MM.1S (cell line): ENCODE measurements around the gene NTSR1.

Experiments used
- DNase-seq: peaks from one replicate; pipeline ENCODE4 v3.0.0-alpha.2; 2015
- H2AFZ ChIP-seq: fragments of 300-600 bp; sonication (generic); 2 replicates; pipeline ENCODE4 v1.6.0; 2016; ENCODE audit warnings: antibody characterized with exemption, low read length
- H3F3A ChIP-seq: fragments of 300-600 bp; sonication (generic); 2 replicates; pipeline ENCODE4 v1.6.1; 2016; ENCODE audit warnings: mild to moderate bottlenecking, antibody characterized with exemption, low read length, moderate library complexity, mixed read lengths; ENCODE audit not compliant: insufficient read depth
- H3K27ac ChIP-seq: fragments of 300-600 bp; sonication (generic); 2 replicates; pipeline ENCODE4 v1.5.1; 2016; ENCODE audit warnings: mild to moderate bottlenecking, low read length
- H3K27me3 ChIP-seq: fragments of 300-600 bp; sonication (generic); replicated peaks from 2 replicates; pipeline ENCODE4 v1.6.0; 2016; ENCODE audit warnings: low read length; ENCODE audit not compliant: insufficient read depth
- H3K36me3 ChIP-seq: fragments of 300-600 bp; sonication (generic); replicated peaks from 2 replicates; pipeline ENCODE4 v1.6.1; 2016; ENCODE audit warnings: mild to moderate bottlenecking, low read length, mixed read lengths; ENCODE audit not compliant: insufficient read depth
- H3K4me1 ChIP-seq: fragments of 300-600 bp; sonication (generic); 2 replicates; pipeline ENCODE4 v1.6.1; 2016; ENCODE audit warnings: low read length, mixed read lengths
- H3K4me2 ChIP-seq: fragments of 300-600 bp; sonication (generic); 2 replicates; pipeline ENCODE4 v1.6.0; 2016; ENCODE audit warnings: low read depth, low read length
- H3K4me3 ChIP-seq: fragments of 300-600 bp; sonication (generic); 2 replicates; pipeline ENCODE4 v1.5.1; 2016; ENCODE audit warnings: low read length, mixed read lengths
- H3K79me2 ChIP-seq: fragments of 300-600 bp; sonication (generic); 2 replicates; pipeline ENCODE4 v1.6.1; 2016; ENCODE audit warnings: mixed run types, low read length, mixed read lengths
- H3K9ac ChIP-seq: fragments of 300-600 bp; sonication (generic); 2 replicates; pipeline ENCODE4 v1.6.1; 2016; ENCODE audit warnings: low read length, mixed read lengths
- H3K9me2 ChIP-seq: fragments of 300-600 bp; sonication (generic); replicated peaks from 2 replicates; pipeline ENCODE4 v1.6.1; 2016; ENCODE audit warnings: mild to moderate bottlenecking, low read length, mixed read lengths; ENCODE audit not compliant: insufficient read depth
- H3K9me3 ChIP-seq: fragments of 300-600 bp; sonication (generic); replicated peaks from 2 replicates; pipeline ENCODE4 v1.6.1; 2016; ENCODE audit warnings: mild to moderate bottlenecking, low read length, mixed read lengths; ENCODE audit not compliant: insufficient read depth
- H4K20me1 ChIP-seq: fragments of 300-600 bp; sonication (generic); 2 replicates; pipeline ENCODE4 v1.6.1; 2016; ENCODE audit warnings: mild to moderate bottlenecking, low read length, moderate library complexity, mixed read lengths; ENCODE audit not compliant: insufficient read depth
- CTCF ChIP-seq: fragments of 300-600 bp; sonication (generic); IDR thresholded peaks from 2 replicates; pipeline ENCODE4 v1.5.1; 2016; ENCODE audit warnings: antibody characterized with exemption, low read length, mixed read lengths
- EZH2 ChIP-seq: fragments of 300-600 bp; sonication (generic); optimal IDR thresholded peaks from 2 replicates; pipeline ENCODE3; 2017; ENCODE audit warnings: low read depth, mild to moderate bottlenecking, antibody characterized with exemption, low read length, mixed read lengths
- EZH2phosphoT487 ChIP-seq: fragments of 300-600 bp; sonication (generic); IDR thresholded peaks from 2 replicates; pipeline ENCODE4 v1.6.1; 2018; ENCODE audit warnings: antibody characterized with exemption, low read length

The NTSR1 gene

GRCh38 chr20:62726716-62727583 lies 18.3 kb downstream of the NTSR1 start:
- Histone ChIP-seq H3K27me3 (peaks cover 100% of the 10 kb centered on the region), H2AFZ (no peak overlapping the region), H4K20me1 (no peaks in the 10 kb centered on the region), H3K4me3 (no peak overlapping the region), H3K4me1 (0 out of 2 replicates have a peak, but pooled peaks cover 7% of the 10 kb centered on the region), H3K9me2 (no peaks in the 10 kb centered on the region), H3K36me3 (no peaks in the 10 kb centered on the region), H3K4me2 (no peak overlapping the region), H3K9ac (no peak overlapping the region), H3K9me3 (no peaks in the 10 kb centered on the region), H3K27ac (no peak overlapping the region), H3F3A (no peaks in the 10 kb centered on the region), H3K79me2 (no peaks in the 10 kb centered on the region)
- TF ChIP-seq CTCF (no peak), EZH2phosphoT487 (no peak), EZH2 (peak; percentile 3)
- no peak for DNase-seq

DNA sequence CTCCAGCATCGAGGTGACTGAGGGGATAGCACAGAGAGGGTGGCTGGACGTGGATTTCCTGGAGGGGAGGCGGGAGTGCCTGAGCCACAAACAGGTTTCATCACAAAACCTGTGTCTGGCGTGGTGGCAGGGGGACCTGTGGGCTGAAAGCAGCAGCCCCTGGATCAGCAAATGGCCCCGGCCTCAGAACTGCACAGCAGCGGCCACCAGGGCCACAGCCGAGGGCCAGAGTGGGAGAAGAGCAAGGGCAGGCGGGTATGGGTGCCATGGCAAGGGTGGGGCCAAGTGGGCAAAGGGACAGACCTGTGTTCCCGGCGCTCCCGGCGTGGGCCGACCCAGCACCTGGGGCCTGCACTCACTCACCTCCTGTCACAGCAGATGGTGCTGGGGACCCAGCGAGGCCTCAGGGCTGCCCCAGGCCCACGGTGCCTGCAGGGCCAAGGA lies 19.0 kb downstream of the NTSR1 start:
- no peaks in the 10 kb centered on the region for H3K36me3 ChIP-seq
- no peak overlapping the region for H2AFZ ChIP-seq
- no peak overlapping the region for H3K4me3 ChIP-seq
- H3K9me3 ChIP-seq: no peaks in the 10 kb centered on the region
- no peak overlapping the region for H3K4me2 ChIP-seq
- no peaks in the 10 kb centered on the region for H3K79me2 ChIP-seq
- H3K27ac ChIP-seq: no peak overlapping the region
- no peaks in the 10 kb centered on the region for H3K9me2 ChIP-seq
- TF ChIP-seq EZH2: no peak
- no peak for TF ChIP-seq CTCF
- no peak for TF ChIP-seq EZH2phosphoT487
- peaks cover 100% of the 10 kb centered on the region for H3K27me3 ChIP-seq
- DNase-seq: no peak
- H3K9ac ChIP-seq: no peak overlapping the region
- no peaks in the 10 kb centered on the region for H3F3A ChIP-seq
- 0 out of 2 replicates have a peak, but pooled peaks cover 7% of the 10 kb centered on the region for H3K4me1 ChIP-seq
- H4K20me1 ChIP-seq: no peaks in the 10 kb centered on the region

GRCh38 chr20:62728028-62728780 lies 19.6 kb downstream of the NTSR1 start:
- TF ChIP-seq CTCF (no peak), EZH2phosphoT487 (no peak), EZH2 (peak; percentile 17)
- H3K9me3 ChIP-seq: no peaks in the 10 kb centered on the region
- no peaks in the 10 kb centered on the region for H3K36me3 ChIP-seq
- H3F3A ChIP-seq: no peaks in the 10 kb centered on the region
- no peaks in the 10 kb centered on the region for H3K9me2 ChIP-seq
- H3K27me3 ChIP-seq: peaks cover 100% of the 10 kb centered on the region
- H3K27ac ChIP-seq: no peak overlapping the region
- no peak overlapping the region for H3K9ac ChIP-seq
- peak; percentile 20 for DNase-seq
- H3K4me2 ChIP-seq: peak overlapping the region; percentile 49
- H4K20me1 ChIP-seq: no peaks in the 10 kb centered on the region
- no peaks in the 10 kb centered on the region for H3K79me2 ChIP-seq
- H3K4me3 ChIP-seq: no peak overlapping the region
- no peak overlapping the region for H2AFZ ChIP-seq
- H3K4me1 ChIP-seq: 0 out of 2 replicates have a peak, but pooled peaks cover 7% of the 10 kb centered on the region
